K562 (cell line): Measurements from ENCODE around the gene FXN. TPM values are rescaled to one million over a fixed set of nuclear protein-coding genes. Genes with fewer than 3 reads are reported as not detected.

Experiments used
- ATAC-seq: fragments of 200-7000 bp; cut with Tn5 transposase; 3 replicates; pipeline ENCODE4 v1.9.1; 2020; ENCODE audit warnings: moderate library complexity
- BruUV-seq: library from RNA; stranded (reverse); fragments of 400-500 nt; replicated peaks from 2 replicates; lab custom pipeline; 2021; lab: Mats Ljungman, UMichigan
- CTCF ChIA-PET: fragments of 300-600 bp; formaldehyde crosslinking; extraction: SDS; loops from one replicate; lab custom pipeline; 2021; ENCODE audit warnings: low intra/inter-chr PET ratio; lab: Yijun Ruan, JAX
- POLR2A ChIA-PET: fragments of 300-600, 350-650 bp; sonication (Branson Sonifier 250); formaldehyde crosslinking; extraction: SDS; loops from one replicate; lab custom pipeline; 2021; ENCODE audit warnings: antibody characterized with exemption, inconsistent platforms; lab: Yijun Ruan, JAX
- DNase-seq, 4 experiments: peaks; one replicate each; pipeline versions ENCODE4 v3.0.0 to v3.0.0-alpha.2; 2011 to 2018; ENCODE audit warnings: low spot score in 3 of 4, mixed read lengths in 3 of 4; ENCODE audit errors: extremely low read depth in 1 of 4
- FAIRE-seq: peaks from 2 replicates; lab custom pipeline; 2011; peaks lifted over from hg19 to GRCh38; lab: Jason Lieb, UNC
- H2AFZ ChIP-seq: 2 replicates; pipeline ENCODE4 v1.6.0; 2011; ENCODE audit warnings: low read depth, low read length, control low read depth, inconsistent platforms
- H3K27ac ChIP-seq: fragments of 200-600 bp; 3 replicates; pipeline ENCODE4 v1.8.0; 2011; ENCODE audit warnings: low read depth, mild to moderate bottlenecking, control low read depth, inconsistent platforms, low read length, moderate library complexity, mixed read lengths; ENCODE audit errors: extremely low read depth
- H3K27me3 ChIP-seq, 2 experiments: fragments of 300-600 bp in 1 of 2; 2 replicates in 1 of 2; 3 replicates in 1 of 2; pipeline versions ENCODE4 v1.6.0 to v1.8.0; 2011; ENCODE audit warnings: inconsistent platforms in 2 of 2, low read length in 2 of 2, mild to moderate bottlenecking in 1 of 2, mixed read lengths in 1 of 2, moderate library complexity in 1 of 2; ENCODE audit not compliant: control insufficient read depth in 2 of 2, insufficient read depth in 2 of 2
- H3K36me3 ChIP-seq: fragments of 300-600 bp; 3 replicates; pipeline ENCODE4 v1.8.0; 2011; ENCODE audit warnings: mild to moderate bottlenecking, low read length, inconsistent platforms; ENCODE audit not compliant: control insufficient read depth, insufficient read depth
- H3K4me1 ChIP-seq, 2 experiments: fragments of 200-600 bp in 1 of 2; replicated peaks in 1 of 2; 2 replicates in 1 of 2; 3 replicates in 1 of 2; pipeline versions ENCODE4 v1.5.1 to v1.8.0; 2011; ENCODE audit warnings: inconsistent platforms in 2 of 2, low read length in 2 of 2, mild to moderate bottlenecking in 1 of 2, mixed read lengths in 1 of 2, moderate library complexity in 1 of 2; ENCODE audit not compliant: control insufficient read depth in 2 of 2, insufficient read depth in 2 of 2
- H3K4me2 ChIP-seq: 2 replicates; pipeline ENCODE4 v1.6.1; 2011; ENCODE audit warnings: low read length, control low read depth, inconsistent platforms, mixed read lengths; ENCODE audit not compliant: insufficient read depth
- H3K4me3 ChIP-seq: fragments of 200-600 bp; sonication (generic), shearing (Covaris generic); 2 replicates; pipeline ENCODE4 v1.5.1; 2016; ENCODE audit warnings: control low read depth, inconsistent platforms
- H3K79me2 ChIP-seq: fragments of 200-600 bp; 3 replicates; pipeline ENCODE4 v1.8.0; 2011; ENCODE audit warnings: low read length, inconsistent platforms; ENCODE audit not compliant: control insufficient read depth, insufficient read depth
- H3K9ac ChIP-seq, 2 experiments: 2 replicates each; pipeline versions ENCODE4 v1.6.0 to v1.6.1; 2011; ENCODE audit warnings: low read depth in 2 of 2, low read length in 2 of 2, control low read depth in 1 of 2, inconsistent platforms in 1 of 2, mild to moderate bottlenecking in 1 of 2, mixed read lengths in 1 of 2; ENCODE audit not compliant: insufficient read depth in 1 of 2
- H3K9me1 ChIP-seq: one replicate; pipeline ENCODE4 v1.6.0; 2011; ENCODE audit warnings: inconsistent platforms, mild to moderate bottlenecking, low read length, moderate library complexity; ENCODE audit not compliant: control insufficient read depth, insufficient read depth
- H3K9me3 ChIP-seq: replicated peaks from 2 replicates; pipeline ENCODE4 v1.5.1; 2011; ENCODE audit warnings: low read depth, low read length, inconsistent platforms; ENCODE audit not compliant: control insufficient read depth, insufficient read depth
- H4K20me1 ChIP-seq: replicated peaks from 2 replicates; pipeline ENCODE4 v1.6.1; 2011; ENCODE audit warnings: low read length, inconsistent platforms, mixed read lengths; ENCODE audit not compliant: control insufficient read depth, insufficient read depth
- NRF1 ChIP-seq, 2 experiments: fragments of 450-650 bp; IDR thresholded peaks in 1 of 2; conservative IDR thresholded peaks in 1 of 2; 2 replicates each; pipeline ENCODE4 v1.6.1; 2014; ENCODE audit warnings: mild to moderate bottlenecking in 2 of 2
- SIRT6 ChIP-seq: IDR thresholded peaks from one replicate; pipeline ENCODE4 v1.6.1; 2012; ENCODE audit warnings: low read depth, mild to moderate bottlenecking, control low read depth, inconsistent platforms, low read length, moderate library complexity
- SPI1 ChIP-seq: IDR thresholded peaks from 2 replicates; pipeline ENCODE4 v1.6.1; 2011; ENCODE audit warnings: low read depth, low read length, control low read depth, borderline replicate concordance
- ZNF24 ChIP-seq: fragments of 450-650 bp; IDR thresholded peaks from 2 replicates; pipeline ENCODE4 v1.6.1; 2016
- WGBS: fragments of 100-300 bp; shearing (Covaris generic); methylation state at CpG from one replicate; pipeline ENCODE4 v1.1.6; 2016; ENCODE audit warnings: low coverage, mixed read lengths; ENCODE audit not compliant: insufficient coverage; ENCODE audit errors: missing lambda C conversion rate; 5-methylcytosine and 5-hydroxymethylcytosine counted together
- in situ Hi-C: fragments of 300-500 bp; cut with MboI; formaldehyde crosslinking; loops from 4 replicates; pipeline ENCODE4 v1.15.0; 2018; ENCODE audit warnings: inconsistent platforms, mixed read lengths
- intact Hi-C: fragments of 100-400 bp; cut with micrococcal nuclease; formaldehyde crosslinking; loops from 2 replicates; pipeline ENCODE4 v1.14.2; 2022
- polyA plus RNA-seq, 8 experiments: library from polyadenylated mRNA; depleted of rRNA in 4 of 8; stranded (reverse) in 5 of 8; unstranded in 3 of 8; fragments of >200 nt; fragmentation: Nextera tagmentation in 2 of 8; fragmentation: Illumina TruSeq in 1 of 8; extraction: Ambion mirVana in 2 of 8; extraction: Trizol in 1 of 8; gene quantifications; 2 replicates each; pipeline versions ENCODE4 v1.2.1 to v1.2.3, GENCODE V29; 2011 to 2014; ENCODE audit warnings: inconsistent platforms in 1 of 8, missing spikeins in 1 of 8
- total RNA-seq, 7 experiments: library from RNA; depleted of rRNA in 6 of 7; stranded (reverse); fragments of >200 nt in 6 of 7; fragmentation: Illumina TruSeq in 2 of 7; extraction: Trizol in 2 of 7; gene quantifications; 2 replicates each; pipeline versions ENCODE4 v1.2.1 to v1.2.3, GENCODE V29; 2011 to 2021; ENCODE audit warnings: low replicate concordance in 1 of 7
- TF ChIP-seq, protein P1 (sequence below): sonication (generic); IDR thresholded peaks from 2 replicates; pipeline ENCODE4 v1.6.1; 2016

The FXN gene
- total and polyA plus RNA-seq, 9 of the 15 experiments (the other 6 are each of a cell fraction or from before 2014, with no cell fraction given): 7.6 to 51.5 (median 30.3) TPM

DNA sequence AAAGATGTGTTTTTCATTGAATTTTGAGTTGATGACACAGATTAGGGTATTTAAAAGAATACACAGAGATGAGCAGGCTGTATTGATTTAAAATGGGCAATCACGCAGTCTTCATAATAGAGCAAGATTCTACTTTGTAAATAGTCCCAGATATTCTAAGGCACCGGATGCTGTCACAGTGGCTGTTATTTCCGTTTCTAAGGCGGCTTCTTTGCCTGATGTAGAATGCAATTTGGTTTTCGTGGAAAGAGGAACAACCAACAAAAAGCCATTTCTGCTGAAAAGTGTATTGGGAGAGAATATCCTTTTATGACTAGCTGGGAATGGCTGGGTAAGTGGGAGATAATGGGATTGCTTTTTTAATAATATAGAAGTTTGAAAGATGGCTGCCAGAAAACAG is 39.1 kb upstream of the FXN start:
- Histone ChIP-seq H4K20me1 (no peaks in the 10 kb centered on the region), H3K4me3 (no peak overlapping the region), H2AFZ (no peak overlapping the region), H3K27ac (no peak overlapping the region), H3K9me1 (no peaks in the 10 kb centered on the region), H3K79me2 (no peaks in the 10 kb centered on the region), H3K36me3 (no peaks in the 10 kb centered on the region; the same call in 2 of the 3 replicates), H3K9me3 (no peaks in the 10 kb centered on the region), H3K4me2 (no peak overlapping the region), H3K9ac (no peak overlapping the region), H3K4me1 (peaks cover 5 to 16% of the 10 kb centered on the region in 2 experiments; a peak in 4 of 5 replicates), H3K27me3 (no peaks in the 10 kb centered on the region)
- DNase-seq (no peak), FAIRE-seq (no peak), ATAC-seq (no peak)
- 85% methylated on average over 5 of the region's 5 CpGs for WGBS
- no peak for TF ChIP-seq SIRT6
- no peak for TF ChIP-seq NRF1 (conservative IDR thresholded peaks at IDR 0.05 in 1 of 2, IDR thresholded peaks at IDR 0.05 in 1 of 2)
- TF ChIP-seq, protein P1, sequence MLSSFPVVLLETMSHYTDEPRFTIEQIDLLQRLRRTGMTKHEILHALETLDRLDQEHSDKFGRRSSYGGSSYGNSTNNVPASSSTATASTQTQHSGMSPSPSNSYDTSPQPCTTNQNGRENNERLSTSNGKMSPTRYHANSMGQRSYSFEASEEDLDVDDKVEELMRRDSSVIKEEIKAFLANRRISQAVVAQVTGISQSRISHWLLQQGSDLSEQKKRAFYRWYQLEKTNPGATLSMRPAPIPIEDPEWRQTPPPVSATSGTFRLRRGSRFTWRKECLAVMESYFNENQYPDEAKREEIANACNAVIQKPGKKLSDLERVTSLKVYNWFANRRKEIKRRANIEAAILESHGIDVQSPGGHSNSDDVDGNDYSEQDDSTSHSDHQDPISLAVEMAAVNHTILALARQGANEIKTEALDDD: no peak
- no peak for TF ChIP-seq SPI1
- no peak for TF ChIP-seq ZNF24
- intact Hi-C loops (loop anchor here (5.0 kb wide), 3 partner anchors 44 to 144 kb away; no protein-coding TSS in a partner anchor), in situ Hi-C loops (no loop called here)
- CTCF ChIA-PET: no interaction called here
- BruUV-seq: no TSS peak
- POLR2A ChIA-PET: no interaction called here
